WTC11 (cell line): ENCODE results near the gene NT5C3B. TPM values are rescaled to one million over a fixed set of nuclear protein-coding genes. Genes with fewer than 3 reads are reported as not detected.

Experiments used
- ATAC-seq: fragments of 200-7000 bp; cut with Tn5 transposase; 2 replicates; pipeline ENCODE4 v1.10.0; 2021; ENCODE audit warnings: mild to moderate bottlenecking, moderate library complexity
- CTCF ChIA-PET: fragments of 300-600 bp; sonication (Branson Sonifier 250); formaldehyde crosslinking; loops from one replicate; lab custom pipeline; 2021; ENCODE audit warnings: antibody characterized with exemption; lab: Charles Lee
- POLR2A ChIA-PET: fragments of 350-600 bp; sonication (Branson Sonifier 250); formaldehyde crosslinking; loops from one replicate; lab custom pipeline; 2021; ENCODE audit warnings: antibody characterized with exemption; lab: Charles Lee
- DNase-seq: peaks from one replicate; pipeline ENCODE4 v3.0.0; 2021; ENCODE audit warnings: low spot score
- H3K27ac Mint-ChIP-seq: 2 replicates; pipeline ENCODE4 v1.8.0; 2021; ENCODE audit warnings: mixed read lengths
- H3K27me3 Mint-ChIP-seq: 2 replicates; pipeline ENCODE4 v1.8.0; 2021; ENCODE audit warnings: low read depth, mild to moderate bottlenecking, moderate library complexity, mixed read lengths
- H3K36me3 Mint-ChIP-seq: 2 replicates; pipeline ENCODE4 v1.8.0; 2021; ENCODE audit warnings: mixed read lengths
- H3K4me1 Mint-ChIP-seq: 2 replicates; pipeline ENCODE4 v1.8.0; 2022; ENCODE audit warnings: mixed read lengths
- H3K4me3 Mint-ChIP-seq: 2 replicates; pipeline ENCODE4 v1.8.0; 2021; ENCODE audit warnings: mild to moderate bottlenecking, moderate library complexity, mixed read lengths
- H3K9me3 Mint-ChIP-seq: 2 replicates; pipeline ENCODE4 v1.8.0; 2021; ENCODE audit warnings: mixed read lengths
- HMGA2 ChIP-seq: fragments of 250-450 bp; sonication (Bioruptor Pico); IDR thresholded peaks from 2 replicates; pipeline ENCODE4 v1.4.0; 2021; ENCODE audit warnings: mild to moderate bottlenecking, moderate library complexity
- MLX ChIP-seq: sonication (generic); formaldehyde crosslinking; IDR thresholded peaks from 2 replicates; pipeline ENCODE4 v1.8.1; 2023; ENCODE audit warnings: mild to moderate bottlenecking, missing genetic modification reagents, moderate library complexity
- NFE2L1 ChIP-seq: sonication (generic); formaldehyde crosslinking; IDR thresholded peaks from 2 replicates; pipeline ENCODE4 v1.8.1; 2023; ENCODE audit warnings: missing genetic modification reagents
- NR2C2 ChIP-seq: sonication (generic); formaldehyde crosslinking; IDR thresholded peaks from 2 replicates; pipeline ENCODE4 v1.8.0; 2022; ENCODE audit warnings: mild to moderate bottlenecking, missing genetic modification reagents
- RELA ChIP-seq: sonication (generic); formaldehyde crosslinking; IDR thresholded peaks from 2 replicates; pipeline ENCODE4 v1.8.1; 2022; ENCODE audit warnings: missing genetic modification reagents, mild to moderate bottlenecking, borderline replicate concordance
- SMAD3 ChIP-seq: sonication (generic); formaldehyde crosslinking; IDR thresholded peaks from 2 replicates; pipeline ENCODE4 v1.8.0; 2022; ENCODE audit warnings: missing genetic modification reagents, mild to moderate bottlenecking, borderline replicate concordance
- TEAD4 ChIP-seq: sonication (generic); formaldehyde crosslinking; IDR thresholded peaks from 2 replicates; pipeline ENCODE4 v1.8.0; 2022; ENCODE audit warnings: mild to moderate bottlenecking, missing genetic modification reagents
- USF2 ChIP-seq: sonication (generic); formaldehyde crosslinking; IDR thresholded peaks from 2 replicates; pipeline ENCODE4 v1.8.1; 2023; ENCODE audit warnings: mild to moderate bottlenecking, missing genetic modification reagents, moderate library complexity
- ZBTB21 ChIP-seq: sonication (generic); formaldehyde crosslinking; IDR thresholded peaks from 2 replicates; pipeline ENCODE4 v1.8.1; 2023; ENCODE audit warnings: mild to moderate bottlenecking, missing genetic modification reagents, borderline replicate concordance
- ZNF532 ChIP-seq: fragments of 250-450 bp; sonication (Bioruptor Pico); IDR thresholded peaks from 2 replicates; pipeline ENCODE4 v1.9.0; 2021; ENCODE audit warnings: mild to moderate bottlenecking, borderline replicate concordance
- ZSCAN18 ChIP-seq: fragments of 250-450 bp; sonication (Bioruptor Pico); IDR thresholded peaks from 2 replicates; pipeline ENCODE4 v2.1.2; 2022; ENCODE audit warnings: mild to moderate bottlenecking, moderate library complexity
- total RNA-seq: library from RNA; stranded (reverse); gene quantifications from 3 replicates; pipeline ENCODE4 v1.2.3, GENCODE V29; 2021
- TF ChIP-seq, protein P1 (sequence below): sonication (generic); formaldehyde crosslinking; IDR thresholded peaks from 2 replicates; pipeline ENCODE4 v1.8.1; 2022; ENCODE audit warnings: low read depth, missing genetic modification reagents, borderline replicate concordance
- TF ChIP-seq, protein P2 (sequence below): sonication (generic); formaldehyde crosslinking; IDR thresholded peaks from 2 replicates; pipeline ENCODE4 v1.8.0; 2022; ENCODE audit warnings: mild to moderate bottlenecking, missing genetic modification reagents

The NT5C3B gene
- total RNA-seq, 1 experiment from 2014 or later = 58.1 TPM

DNA sequence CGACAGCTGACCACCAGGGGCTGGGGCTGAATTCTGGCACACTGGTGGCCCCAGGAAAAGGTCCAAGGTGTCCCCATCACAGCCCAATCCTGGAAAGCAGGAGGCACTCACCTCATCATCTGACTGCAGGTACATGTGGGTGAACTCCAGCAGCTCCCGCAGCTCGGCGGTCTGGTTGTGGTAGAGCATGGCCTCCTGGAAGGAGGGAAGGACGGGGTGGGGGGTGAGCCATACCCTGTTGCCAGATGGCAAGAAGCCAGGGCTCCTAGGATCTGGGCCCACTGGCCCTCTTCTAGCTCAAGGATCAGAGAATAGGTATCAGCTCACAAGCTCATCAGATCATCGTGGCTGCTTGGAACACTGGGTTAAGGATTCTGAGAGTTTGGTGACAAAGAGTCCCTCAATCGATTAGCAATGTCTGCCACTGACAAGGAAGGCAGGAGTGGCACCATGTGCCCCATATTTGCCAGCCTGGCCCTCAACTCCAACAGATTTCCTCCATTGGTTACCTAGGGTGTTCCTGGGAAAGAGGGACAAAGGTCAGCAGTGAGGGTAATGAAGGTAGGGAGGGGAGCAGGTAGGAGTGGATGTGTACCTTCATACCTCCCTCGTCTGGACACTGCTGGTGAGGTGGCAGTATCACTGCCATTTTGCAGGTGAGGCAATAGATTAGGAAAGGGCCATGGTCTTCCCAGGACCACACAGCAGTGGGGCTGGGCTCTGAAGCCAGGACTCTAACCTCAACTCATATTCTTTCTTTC lies 29.2 kb downstream of the NT5C3B start:
- ChIA-PET CTCF (no interaction called here), POLR2A (interaction anchor here (0.6 kb wide), 1 partner anchor 135 kb away, joined by 7 read pairs; no protein-coding TSS in a partner anchor)
- peaks cover 19% of the 10 kb centered on the region for H3K4me1 Mint-ChIP-seq
- no peak for DNase-seq
- no peak for ATAC-seq
- no peak overlapping the region for H3K27ac Mint-ChIP-seq
- peaks cover 7% of the 10 kb centered on the region for H3K27me3 Mint-ChIP-seq
- TF ChIP-seq USF2 (CRISPR knock-in tag) = no peak
- no peak for TF ChIP-seq ZSCAN18 (CRISPR knock-in tag)
- no peak for TF ChIP-seq HMGA2 (CRISPR knock-in tag)
- TF ChIP-seq NFE2L1 (CRISPR knock-in tag) = no peak
- no peak for TF ChIP-seq SMAD3 (CRISPR knock-in tag)
- no peak for TF ChIP-seq NR2C2 (CRISPR knock-in tag)
- TF ChIP-seq ZNF532 = no peak
- TF ChIP-seq, protein P1, sequence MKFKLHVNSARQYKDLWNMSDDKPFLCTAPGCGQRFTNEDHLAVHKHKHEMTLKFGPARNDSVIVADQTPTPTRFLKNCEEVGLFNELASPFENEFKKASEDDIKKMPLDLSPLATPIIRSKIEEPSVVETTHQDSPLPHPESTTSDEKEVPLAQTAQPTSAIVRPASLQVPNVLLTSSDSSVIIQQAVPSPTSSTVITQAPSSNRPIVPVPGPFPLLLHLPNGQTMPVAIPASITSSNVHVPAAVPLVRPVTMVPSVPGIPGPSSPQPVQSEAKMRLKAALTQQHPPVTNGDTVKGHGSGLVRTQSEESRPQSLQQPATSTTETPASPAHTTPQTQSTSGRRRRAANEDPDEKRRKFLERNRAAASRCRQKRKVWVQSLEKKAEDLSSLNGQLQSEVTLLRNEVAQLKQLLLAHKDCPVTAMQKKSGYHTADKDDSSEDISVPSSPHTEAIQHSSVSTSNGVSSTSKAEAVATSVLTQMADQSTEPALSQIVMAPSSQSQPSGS (CRISPR knock-in tag) = no peak
- no peak for TF ChIP-seq RELA
- TF ChIP-seq MLX (CRISPR knock-in tag) = no peak
- TF ChIP-seq, protein P2, sequence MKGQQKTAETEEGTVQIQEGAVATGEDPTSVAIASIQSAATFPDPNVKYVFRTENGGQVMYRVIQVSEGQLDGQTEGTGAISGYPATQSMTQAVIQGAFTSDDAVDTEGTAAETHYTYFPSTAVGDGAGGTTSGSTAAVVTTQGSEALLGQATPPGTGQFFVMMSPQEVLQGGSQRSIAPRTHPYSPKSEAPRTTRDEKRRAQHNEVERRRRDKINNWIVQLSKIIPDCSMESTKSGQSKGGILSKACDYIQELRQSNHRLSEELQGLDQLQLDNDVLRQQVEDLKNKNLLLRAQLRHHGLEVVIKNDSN (CRISPR knock-in tag) = no peak
- no peak for TF ChIP-seq TEAD4 (CRISPR knock-in tag)
- TF ChIP-seq ZBTB21 (CRISPR knock-in tag) = no peak
- peaks cover 27% of the 10 kb centered on the region for H3K36me3 Mint-ChIP-seq
- no peak overlapping the region for H3K4me3 Mint-ChIP-seq
- no peaks in the 10 kb centered on the region for H3K9me3 Mint-ChIP-seq
